Measurements from ENCODE around the gene TMEM220. TPM values are rescaled to one million over a fixed set of nuclear protein-coding genes. Genes with fewer than 3 reads are reported as not detected.

TMEM220 gene
- total RNA-seq, 3 donors from 2014 or later, result 14.9 to 29.5 (median 22.4) TPM

DNA sequence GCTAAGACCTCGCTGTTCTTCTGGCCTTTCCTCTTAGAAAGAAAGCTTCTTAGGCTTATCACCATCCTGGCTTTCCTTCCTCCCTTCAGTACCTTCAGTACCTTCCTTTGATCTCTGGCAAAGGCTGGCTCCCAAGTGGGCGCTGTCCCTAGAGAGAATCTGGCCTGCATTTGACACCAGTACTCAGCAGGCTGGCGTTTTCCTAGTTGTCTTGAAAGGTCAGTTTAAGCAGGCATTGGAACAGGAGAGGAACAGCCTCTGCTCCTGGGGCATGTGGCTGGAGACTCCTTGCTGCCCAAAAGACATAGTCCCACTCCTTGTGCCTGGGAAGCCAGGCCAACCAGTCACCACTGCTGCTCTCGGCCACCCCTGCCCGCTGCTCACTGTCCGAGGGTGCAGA is 40.0 kb upstream of the TMEM220 start:
- Histone ChIP-seq H3K36me3 (ENCODE audit: low read depth) (no peaks in the 10 kb centered on the region), H3K4me3 (no peak overlapping the region), H3K9me3 (no peaks in the 10 kb centered on the region), H3K4me1 (ENCODE audit: low read depth) (peaks cover 8% of the 10 kb centered on the region)
- TF ChIP-seq, protein P1, sequence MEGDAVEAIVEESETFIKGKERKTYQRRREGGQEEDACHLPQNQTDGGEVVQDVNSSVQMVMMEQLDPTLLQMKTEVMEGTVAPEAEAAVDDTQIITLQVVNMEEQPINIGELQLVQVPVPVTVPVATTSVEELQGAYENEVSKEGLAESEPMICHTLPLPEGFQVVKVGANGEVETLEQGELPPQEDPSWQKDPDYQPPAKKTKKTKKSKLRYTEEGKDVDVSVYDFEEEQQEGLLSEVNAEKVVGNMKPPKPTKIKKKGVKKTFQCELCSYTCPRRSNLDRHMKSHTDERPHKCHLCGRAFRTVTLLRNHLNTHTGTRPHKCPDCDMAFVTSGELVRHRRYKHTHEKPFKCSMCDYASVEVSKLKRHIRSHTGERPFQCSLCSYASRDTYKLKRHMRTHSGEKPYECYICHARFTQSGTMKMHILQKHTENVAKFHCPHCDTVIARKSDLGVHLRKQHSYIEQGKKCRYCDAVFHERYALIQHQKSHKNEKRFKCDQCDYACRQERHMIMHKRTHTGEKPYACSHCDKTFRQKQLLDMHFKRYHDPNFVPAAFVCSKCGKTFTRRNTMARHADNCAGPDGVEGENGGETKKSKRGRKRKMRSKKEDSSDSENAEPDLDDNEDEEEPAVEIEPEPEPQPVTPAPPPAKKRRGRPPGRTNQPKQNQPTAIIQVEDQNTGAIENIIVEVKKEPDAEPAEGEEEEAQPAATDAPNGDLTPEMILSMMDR (IDR thresholded peaks at IDR 0.05), result no peak
- DNase-seq (no peak), ATAC-seq (no peak)
- intact Hi-C loops (cut with DNase I, micrococcal nuclease), result no loop called here

DNA sequence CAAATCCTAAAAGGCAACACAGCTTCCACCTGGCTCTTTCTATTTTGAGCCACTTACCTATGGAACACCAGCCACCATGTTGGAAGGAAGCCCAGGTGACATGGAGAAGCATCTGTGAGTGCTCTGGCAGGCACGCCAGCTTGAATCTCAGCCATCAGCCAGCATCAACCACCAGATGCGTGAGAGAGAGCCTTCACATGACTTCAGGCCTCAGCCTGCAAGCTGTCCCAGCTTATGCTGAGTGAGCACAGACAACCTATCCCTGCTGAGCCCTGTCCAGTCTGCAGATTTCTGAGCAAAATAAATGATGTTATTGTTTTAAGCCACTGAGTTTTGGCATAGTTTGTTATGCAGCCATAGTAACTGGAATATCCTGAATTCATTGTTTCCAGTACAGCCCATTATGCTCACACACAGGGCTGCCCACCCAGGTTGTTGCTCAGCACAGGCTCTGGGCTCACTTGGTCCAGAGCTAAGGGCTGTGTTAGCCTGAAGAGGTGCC is 39.0 kb upstream of the TMEM220 start:
- DNase-seq (no peak), ATAC-seq (no peak)
- peaks cover 8% of the 10 kb centered on the region for H3K4me1 ChIP-seq (ENCODE audit: low read depth)
- intact Hi-C loops (cut with DNase I, micrococcal nuclease), result no loop called here
- H3K36me3 ChIP-seq (ENCODE audit: low read depth), result no peaks in the 10 kb centered on the region
- H3K4me3 ChIP-seq, result no peak overlapping the region
- H3K9me3 ChIP-seq, result no peaks in the 10 kb centered on the region
- TF ChIP-seq, protein P1 (IDR thresholded peaks at IDR 0.05), result no peak

DNA sequence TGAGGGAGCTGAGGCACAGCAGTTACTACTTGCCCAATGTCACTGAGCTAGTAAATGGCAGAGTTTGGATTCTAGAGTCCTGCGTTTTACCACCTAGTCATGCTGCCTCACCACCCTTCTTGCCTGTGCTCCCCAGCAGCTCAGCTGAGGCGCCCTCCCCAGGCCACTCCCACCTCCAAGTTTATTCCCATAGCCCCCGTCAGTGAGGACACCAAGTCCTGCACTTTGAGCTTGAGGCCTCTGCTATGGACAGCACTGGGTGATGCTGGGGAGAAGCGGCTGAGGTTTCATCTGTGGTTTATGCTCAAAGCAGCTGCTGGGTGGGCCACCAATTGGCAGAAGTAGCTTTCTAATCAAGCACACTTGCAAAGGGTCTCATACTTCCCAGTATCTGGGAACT is 37.4 kb upstream of the TMEM220 start:
- intact Hi-C loops (cut with DNase I, micrococcal nuclease), result no loop called here
- DNase-seq (no peak), ATAC-seq (no peak)

DNA sequence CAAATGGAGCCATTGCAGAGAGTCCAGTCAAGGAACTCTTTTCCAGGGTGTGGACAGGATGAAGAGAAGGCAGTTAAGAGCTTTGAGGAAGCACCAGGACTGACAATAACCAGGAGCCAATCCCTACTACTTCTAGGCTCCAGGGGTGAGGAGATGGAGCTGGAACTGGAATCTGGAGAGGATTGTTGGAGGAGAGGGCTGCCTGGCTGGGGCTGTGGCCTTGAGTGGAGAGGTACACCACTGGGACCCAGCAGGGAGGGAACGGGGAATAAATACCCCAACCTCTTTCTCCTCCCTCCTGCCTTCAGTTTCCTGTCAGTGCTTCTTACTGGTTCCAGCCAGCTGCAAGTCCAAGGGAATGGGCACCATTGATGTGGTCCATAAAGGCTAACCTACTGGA is 32.2 kb upstream of the TMEM220 start:
- Histone ChIP-seq H3K4me1 (ENCODE audit: low read depth) (no peaks in the 10 kb centered on the region), H3K4me3 (no peak overlapping the region), H3K9me3 (no peaks in the 10 kb centered on the region), H3K36me3 (ENCODE audit: low read depth) (no peaks in the 10 kb centered on the region)
- TF ChIP-seq, protein P1 (IDR thresholded peaks at IDR 0.05), result no peak
- intact Hi-C loops (cut with DNase I, micrococcal nuclease), result no loop called here
- ATAC-seq (peak; percentile 35), DNase-seq (no peak)

More for the DNA sequence above, 37.4 kb upstream of the TMEM220 start:
- H3K4me1 ChIP-seq (ENCODE audit: low read depth), result no peaks in the 10 kb centered on the region
- TF ChIP-seq, protein P1 (IDR thresholded peaks at IDR 0.05), result no peak
- H3K9me3 ChIP-seq, result no peaks in the 10 kb centered on the region
- no peak overlapping the region for H3K4me3 ChIP-seq
- H3K36me3 ChIP-seq (ENCODE audit: low read depth), result no peaks in the 10 kb centered on the region

DNA sequence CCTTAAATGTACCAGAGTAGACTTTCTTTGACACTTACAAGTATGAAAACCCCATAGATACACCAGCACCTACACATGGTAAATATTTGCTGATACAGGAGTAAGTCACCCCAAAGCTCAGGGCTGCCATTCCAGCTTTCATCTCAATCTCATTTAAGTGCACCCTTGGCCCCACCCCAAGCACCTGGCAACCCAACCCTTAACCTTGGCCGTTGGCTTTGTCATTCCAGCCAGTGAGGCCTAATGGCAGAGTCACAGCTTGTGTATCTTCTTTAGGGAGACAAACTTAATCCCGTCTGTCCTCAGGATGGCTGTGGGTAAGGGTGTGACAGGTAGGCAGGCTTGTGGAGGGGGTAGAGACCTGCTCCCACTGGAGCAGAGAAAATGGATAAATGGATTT is 31.5 kb upstream of the TMEM220 start:
- Histone ChIP-seq H3K4me1 (ENCODE audit: low read depth) (no peaks in the 10 kb centered on the region), H3K36me3 (ENCODE audit: low read depth) (no peaks in the 10 kb centered on the region), H3K4me3 (no peak overlapping the region), H3K9me3 (no peaks in the 10 kb centered on the region)
- DNase-seq (no peak), ATAC-seq (no peak)
- TF ChIP-seq, protein P1 (IDR thresholded peaks at IDR 0.05), result no peak
- intact Hi-C loops (cut with DNase I, micrococcal nuclease), result no loop called here

DNA sequence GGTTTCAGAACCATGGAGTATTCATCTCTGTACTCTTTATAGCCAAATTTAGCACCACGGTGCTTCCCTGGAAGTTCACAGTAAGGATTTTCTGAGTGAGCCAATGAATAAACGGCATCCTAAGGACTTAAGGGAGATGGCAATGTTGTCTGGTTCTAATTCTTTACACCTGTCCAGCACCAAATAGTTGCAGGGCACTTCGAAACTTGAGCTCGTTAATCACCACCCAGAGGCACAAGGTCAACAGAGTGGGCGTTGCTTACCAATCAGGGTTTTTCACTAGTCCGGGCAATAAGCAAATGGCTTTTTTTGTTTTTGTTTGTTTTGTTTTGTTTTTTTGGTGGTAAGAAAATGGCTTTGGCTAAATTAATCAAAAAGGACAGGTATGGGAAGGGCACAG is 28.2 kb upstream of the TMEM220 start:
- Histone ChIP-seq H3K4me1 (ENCODE audit: low read depth) (no peaks in the 10 kb centered on the region), H3K9me3 (no peaks in the 10 kb centered on the region), H3K36me3 (ENCODE audit: low read depth) (no peaks in the 10 kb centered on the region), H3K4me3 (no peak overlapping the region)
- DNase-seq (no peak), ATAC-seq (no peak)
- intact Hi-C loops (cut with DNase I, micrococcal nuclease), result no loop called here
- TF ChIP-seq, protein P1 (IDR thresholded peaks at IDR 0.05), result no peak
